ENCODE measurements around the gene TC2N.

GRCh38 chr14:91872517-91873470, 5.5 kb upstream of the TC2N start:
- TF ChIP-seq EP300 (IDR thresholded peaks at IDR 0.05) (no peak), POLR2A (IDR thresholded peaks at IDR 0.05) (no peak)
- TF ChIP-seq, protein P1, sequence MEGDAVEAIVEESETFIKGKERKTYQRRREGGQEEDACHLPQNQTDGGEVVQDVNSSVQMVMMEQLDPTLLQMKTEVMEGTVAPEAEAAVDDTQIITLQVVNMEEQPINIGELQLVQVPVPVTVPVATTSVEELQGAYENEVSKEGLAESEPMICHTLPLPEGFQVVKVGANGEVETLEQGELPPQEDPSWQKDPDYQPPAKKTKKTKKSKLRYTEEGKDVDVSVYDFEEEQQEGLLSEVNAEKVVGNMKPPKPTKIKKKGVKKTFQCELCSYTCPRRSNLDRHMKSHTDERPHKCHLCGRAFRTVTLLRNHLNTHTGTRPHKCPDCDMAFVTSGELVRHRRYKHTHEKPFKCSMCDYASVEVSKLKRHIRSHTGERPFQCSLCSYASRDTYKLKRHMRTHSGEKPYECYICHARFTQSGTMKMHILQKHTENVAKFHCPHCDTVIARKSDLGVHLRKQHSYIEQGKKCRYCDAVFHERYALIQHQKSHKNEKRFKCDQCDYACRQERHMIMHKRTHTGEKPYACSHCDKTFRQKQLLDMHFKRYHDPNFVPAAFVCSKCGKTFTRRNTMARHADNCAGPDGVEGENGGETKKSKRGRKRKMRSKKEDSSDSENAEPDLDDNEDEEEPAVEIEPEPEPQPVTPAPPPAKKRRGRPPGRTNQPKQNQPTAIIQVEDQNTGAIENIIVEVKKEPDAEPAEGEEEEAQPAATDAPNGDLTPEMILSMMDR (IDR thresholded peaks at IDR 0.05) = no peak
